ENCODE measurements around the gene CACNA1F.

- TF ChIP-seq CTCF (IDR thresholded peaks at IDR 0.05; ENCODE audit: insufficient read depth, low read length) (no peak), REST (IDR thresholded peaks at IDR 0.05; ENCODE audit: insufficient replicate concordance, low read depth) (no peak), POLR2AphosphoS5 (IDR thresholded peaks at IDR 0.05; ENCODE audit: low read depth) (no peak), SPI1 (IDR thresholded peaks at IDR 0.05; ENCODE audit: borderline replicate concordance, low read depth) (no peak)
Measured at GRCh38 chrX:49260221-49260985, 27.3 kb upstream of the CACNA1F start.

All from HL-60 (cell line).